Measurements from ENCODE around the gene TMEM176B.
"Not testable (repeated sequence)": the region's sequence is repeated elsewhere in the genome, so short reads cannot be mapped to it uniquely, and the experiment has no call there.

The TMEM176B gene

GRCh38 chr7:150820578-150821198 is 20.5 kb upstream of the TMEM176B start:
- DNase-seq: no peak

GRCh38 chr7:150820148-150820547 is 20.0 kb upstream of the TMEM176B start:
- no peak for DNase-seq

GRCh38 chr7:150818971-150819370 is 18.8 kb upstream of the TMEM176B start:
- no peak for DNase-seq

- DNase-seq: no peak
Measured at GRCh38 chr7:150814328-150815001, 14.3 kb upstream of the TMEM176B start.

GRCh38 chr7:150807616-150808438 is 7.7 kb upstream of the TMEM176B start:
- DNase-seq: not testable (repeated sequence)

GRCh38 chr7:150806863-150807262 is 6.7 kb upstream of the TMEM176B start:
- no peak for DNase-seq

- DNase-seq: no peak
Measured at GRCh38 chr7:150806454-150806853, 6.3 kb upstream of the TMEM176B start.

GRCh38 chr7:150805864-150806263 is 5.7 kb upstream of the TMEM176B start:
- DNase-seq: no peak

- DNase-seq: no peak
Measured at GRCh38 chr7:150804802-150805201, 4.6 kb upstream of the TMEM176B start.

- DNase-seq: peak; percentile 71
Measured at GRCh38 chr7:150803161-150803860, 3.1 kb upstream of the TMEM176B start.

- no peak for DNase-seq
Measured at GRCh38 chr7:150801946-150802771, 2.0 kb upstream of the TMEM176B start.

- DNase-seq: no peak
Measured at GRCh38 chr7:150801242-150801945, 1.2 kb upstream of the TMEM176B start.

GRCh38 chr7:150800581-150801241 is 547 bp upstream of the TMEM176B start, which contains the start of gene TMEM176A:
Gene TMEM176A, plus strand, starts transcription at chr7:150800769. Its CDS starts 782 bp downstream, at chr7:150801551.
- no peak for DNase-seq

- DNase-seq: no peak
Measured at GRCh38 chr7:150799156-150799555, 1.0 kb downstream of the TMEM176B start.

- no peak for DNase-seq
Measured at GRCh38 chr7:150797661-150798060, 2.5 kb downstream of the TMEM176B start.

- DNase-seq: no peak
Measured at GRCh38 chr7:150793569-150794238, 6.5 kb downstream of the TMEM176B start.

GRCh38 chr7:150791746-150792452 is 8.3 kb downstream of the TMEM176B start:
- DNase-seq: no peak

- DNase-seq: no peak
Measured at GRCh38 chr7:150791304-150791703, 8.9 kb downstream of the TMEM176B start.

- no peak for DNase-seq
Measured at GRCh38 chr7:150790416-150791075, 9.6 kb downstream of the TMEM176B start.

Data from COR-L47 (cell line).